HepG2 (cell line): ENCODE measurements around the gene PPCS. TPM values are rescaled to one million over a fixed set of nuclear protein-coding genes. Genes with fewer than 3 reads are reported as not detected.

Source experiments
- CREBL2 ChIP-seq: sonication (generic); formaldehyde crosslinking; IDR thresholded peaks from 2 replicates; pipeline ENCODE4 v1.8.1; 2023; ENCODE audit warnings: missing genetic modification reagents, mild to moderate bottlenecking, borderline replicate concordance
- HNRNPUL1 ChIP-seq: fragments of 200-400 bp; formaldehyde crosslinking; IDR thresholded peaks from 2 replicates; pipeline ENCODE4 v1.6.1; 2017; ENCODE audit warnings: low read depth, mild to moderate bottlenecking, low read length, moderate library complexity
- IRF9 ChIP-seq: sonication (generic); formaldehyde crosslinking; IDR thresholded peaks from 2 replicates; pipeline ENCODE4 v1.8.0; 2022; ENCODE audit warnings: missing genetic modification reagents, mild to moderate bottlenecking, borderline replicate concordance
- PRPF4 ChIP-seq: fragments of 200-400 bp; formaldehyde crosslinking; IDR thresholded peaks from 2 replicates; pipeline ENCODE4 v1.6.1; 2016; ENCODE audit warnings: low read length, low read depth; ENCODE audit not compliant: poor library complexity, severe bottlenecking
- RAD51 ChIP-seq: fragments of 450-650 bp; IDR thresholded peaks from 2 replicates; pipeline ENCODE4 v1.6.1; 2016; ENCODE audit warnings: borderline replicate concordance
- RXRB ChIP-seq: IDR thresholded peaks from 2 replicates; pipeline ENCODE4 v1.6.1; 2016; ENCODE audit warnings: borderline replicate concordance, missing genetic modification reagents, missing compliant biosample characterization
- SRSF1 ChIP-seq: fragments of 200-400 bp; formaldehyde crosslinking; optimal IDR thresholded peaks from 2 replicates; pipeline ENCODE3; 2017; ENCODE audit warnings: mild to moderate bottlenecking, low read depth, low read length, moderate library complexity
- ZIK1 ChIP-seq: sonication (generic); formaldehyde crosslinking; IDR thresholded peaks from 2 replicates; pipeline ENCODE4 v1.5.0; 2020; ENCODE audit warnings: mild to moderate bottlenecking, low read depth, missing genetic modification reagents, borderline replicate concordance
- ZNF276 ChIP-seq: sonication (generic); formaldehyde crosslinking; IDR thresholded peaks from 2 replicates; pipeline ENCODE4 v1.4.0; 2020; ENCODE audit warnings: mild to moderate bottlenecking, low read depth, missing genetic modification reagents
- ZNF597 ChIP-seq: sonication (generic); formaldehyde crosslinking; IDR thresholded peaks from 2 replicates; pipeline ENCODE4 v1.5.0; 2020; ENCODE audit warnings: missing genetic modification reagents
- ZNF615 ChIP-seq: sonication (generic); formaldehyde crosslinking; IDR thresholded peaks from 2 replicates; pipeline ENCODE4 v1.5.0; 2020; ENCODE audit warnings: mild to moderate bottlenecking, missing genetic modification reagents, borderline replicate concordance
- polyA plus RNA-seq, 8 experiments: library from polyadenylated mRNA; depleted of rRNA in 3 of 8; stranded (reverse) in 7 of 8; unstranded in 1 of 8; fragments of >200 nt; fragmentation: Illumina TruSeq in 4 of 8; extraction: Trizol in 4 of 8; gene quantifications; 2 replicates each; pipeline versions ENCODE4 v1.2.1 to v1.2.3, GENCODE V29; 2011 to 2016; ENCODE audit warnings: low read depth in 4 of 8, missing spikeins in 1 of 8, mixed read lengths in 1 of 8; ENCODE audit not compliant: insufficient read depth in 1 of 8
- total RNA-seq, 5 experiments: library from RNA; depleted of rRNA; stranded (reverse); fragments of >200 nt; fragmentation: Illumina TruSeq; extraction: Trizol; gene quantifications; 2 replicates each; pipeline ENCODE4 v1.2.3, GENCODE V29; 2016; ENCODE audit warnings: low read depth in 1 of 5
- TF ChIP-seq, protein P1 (sequence below): sonication (generic); formaldehyde crosslinking; IDR thresholded peaks from 2 replicates; pipeline ENCODE4 v1.4.0; 2020; ENCODE audit warnings: missing genetic modification reagents
- TF ChIP-seq, protein P2 (sequence below): sonication (generic); formaldehyde crosslinking; IDR thresholded peaks from 2 replicates; pipeline ENCODE4 v1.4.0; 2020; ENCODE audit warnings: missing genetic modification reagents, borderline replicate concordance
- TF ChIP-seq, protein P3 (sequence below): sonication (generic); formaldehyde crosslinking; conservative IDR thresholded peaks from 2 replicates; pipeline ENCODE4 v1.4.0; 2020; ENCODE audit warnings: missing genetic modification reagents

PPCS gene
- total and polyA plus RNA-seq, 2 of the 13 experiments (the other 11 are each of a cell fraction or from before 2014, with no cell fraction given): 13.4 to 38.9 TPM

DNA sequence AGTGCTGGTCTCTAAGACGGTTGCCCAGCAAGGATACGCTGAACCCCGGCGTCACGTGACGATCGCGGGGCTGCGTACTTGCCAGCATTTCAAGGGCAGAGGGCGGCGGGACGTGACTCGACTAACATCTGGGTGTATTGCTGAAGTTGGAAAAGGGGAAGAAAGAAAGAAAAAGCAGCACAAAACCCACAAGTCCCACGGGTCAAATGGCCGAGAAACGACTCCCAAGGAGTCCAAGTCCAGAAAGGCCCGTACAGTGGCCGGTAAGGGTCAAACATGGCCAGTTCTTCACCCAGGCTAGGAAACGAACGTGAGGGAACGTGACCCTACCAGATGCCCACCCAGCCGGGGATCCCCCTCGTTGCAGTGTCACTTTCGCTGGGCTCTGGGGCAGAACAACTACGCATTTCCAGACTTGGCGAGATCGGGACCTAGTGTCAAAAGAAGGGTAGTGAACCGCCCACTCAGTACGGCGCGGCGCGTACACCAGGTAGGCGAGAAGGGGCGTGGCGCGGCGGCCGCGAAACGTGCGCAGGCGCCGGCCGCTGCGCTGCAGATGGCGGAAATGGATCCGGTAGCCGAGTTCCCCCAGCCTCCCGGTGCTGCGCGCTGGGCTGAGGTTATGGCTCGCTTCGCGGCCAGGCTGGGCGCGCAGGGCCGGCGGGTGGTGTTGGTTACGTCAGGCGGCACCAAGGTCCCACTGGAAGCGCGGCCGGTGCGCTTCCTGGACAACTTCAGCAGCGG is at the start of gene PPCS, which contains the start of gene ZMYND12 (continued):
- TF ChIP-seq CREBL2 (no peak), ZNF615 (no peak), RAD51 (peak; percentile 89), ZNF276 (CRISPR knock-in tag) (no peak), RXRB (CRISPR knock-in tag) (no peak; the same call in 1 of the 2 replicates), PRPF4 (no peak), HNRNPUL1 (no peak), ZNF597 (CRISPR knock-in tag) (no peak), SRSF1 (peak; percentile 76), ZIK1 (CRISPR knock-in tag) (no peak), IRF9 (CRISPR knock-in tag) (no peak)
- TF ChIP-seq, protein P1, sequence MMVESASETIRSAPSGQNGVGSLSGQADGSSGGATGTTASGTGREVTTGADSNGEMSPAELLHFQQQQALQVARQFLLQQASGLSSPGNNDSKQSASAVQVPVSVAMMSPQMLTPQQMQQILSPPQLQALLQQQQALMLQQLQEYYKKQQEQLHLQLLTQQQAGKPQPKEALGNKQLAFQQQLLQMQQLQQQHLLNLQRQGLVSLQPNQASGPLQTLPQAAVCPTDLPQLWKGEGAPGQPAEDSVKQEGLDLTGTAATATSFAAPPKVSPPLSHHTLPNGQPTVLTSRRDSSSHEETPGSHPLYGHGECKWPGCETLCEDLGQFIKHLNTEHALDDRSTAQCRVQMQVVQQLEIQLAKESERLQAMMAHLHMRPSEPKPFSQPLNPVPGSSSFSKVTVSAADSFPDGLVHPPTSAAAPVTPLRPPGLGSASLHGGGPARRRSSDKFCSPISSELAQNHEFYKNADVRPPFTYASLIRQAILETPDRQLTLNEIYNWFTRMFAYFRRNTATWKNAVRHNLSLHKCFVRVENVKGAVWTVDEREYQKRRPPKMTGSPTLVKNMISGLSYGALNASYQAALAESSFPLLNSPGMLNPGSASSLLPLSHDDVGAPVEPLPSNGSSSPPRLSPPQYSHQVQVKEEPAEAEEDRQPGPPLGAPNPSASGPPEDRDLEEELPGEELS (CRISPR knock-in tag): no peak
- TF ChIP-seq, protein P2, sequence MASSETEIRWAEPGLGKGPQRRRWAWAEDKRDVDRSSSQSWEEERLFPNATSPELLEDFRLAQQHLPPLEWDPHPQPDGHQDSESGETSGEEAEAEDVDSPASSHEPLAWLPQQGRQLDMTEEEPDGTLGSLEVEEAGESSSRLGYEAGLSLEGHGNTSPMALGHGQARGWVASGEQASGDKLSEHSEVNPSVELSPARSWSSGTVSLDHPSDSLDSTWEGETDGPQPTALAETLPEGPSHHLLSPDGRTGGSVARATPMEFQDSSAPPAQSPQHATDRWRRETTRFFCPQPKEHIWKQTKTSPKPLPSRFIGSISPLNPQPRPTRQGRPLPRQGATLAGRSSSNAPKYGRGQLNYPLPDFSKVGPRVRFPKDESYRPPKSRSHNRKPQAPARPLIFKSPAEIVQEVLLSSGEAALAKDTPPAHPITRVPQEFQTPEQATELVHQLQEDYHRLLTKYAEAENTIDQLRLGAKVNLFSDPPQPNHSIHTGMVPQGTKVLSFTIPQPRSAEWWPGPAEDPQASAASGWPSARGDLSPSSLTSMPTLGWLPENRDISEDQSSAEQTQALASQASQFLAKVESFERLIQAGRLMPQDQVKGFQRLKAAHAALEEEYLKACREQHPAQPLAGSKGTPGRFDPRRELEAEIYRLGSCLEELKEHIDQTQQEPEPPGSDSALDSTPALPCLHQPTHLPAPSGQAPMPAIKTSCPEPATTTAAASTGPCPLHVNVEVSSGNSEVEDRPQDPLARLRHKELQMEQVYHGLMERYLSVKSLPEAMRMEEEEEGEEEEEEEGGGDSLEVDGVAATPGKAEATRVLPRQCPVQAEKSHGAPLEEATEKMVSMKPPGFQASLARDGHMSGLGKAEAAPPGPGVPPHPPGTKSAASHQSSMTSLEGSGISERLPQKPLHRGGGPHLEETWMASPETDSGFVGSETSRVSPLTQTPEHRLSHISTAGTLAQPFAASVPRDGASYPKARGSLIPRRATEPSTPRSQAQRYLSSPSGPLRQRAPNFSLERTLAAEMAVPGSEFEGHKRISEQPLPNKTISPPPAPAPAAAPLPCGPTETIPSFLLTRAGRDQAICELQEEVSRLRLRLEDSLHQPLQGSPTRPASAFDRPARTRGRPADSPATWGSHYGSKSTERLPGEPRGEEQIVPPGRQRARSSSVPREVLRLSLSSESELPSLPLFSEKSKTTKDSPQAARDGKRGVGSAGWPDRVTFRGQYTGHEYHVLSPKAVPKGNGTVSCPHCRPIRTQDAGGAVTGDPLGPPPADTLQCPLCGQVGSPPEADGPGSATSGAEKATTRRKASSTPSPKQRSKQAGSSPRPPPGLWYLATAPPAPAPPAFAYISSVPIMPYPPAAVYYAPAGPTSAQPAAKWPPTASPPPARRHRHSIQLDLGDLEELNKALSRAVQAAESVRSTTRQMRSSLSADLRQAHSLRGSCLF (CRISPR knock-in tag): no peak; the same call in 1 of the 2 replicates
- TF ChIP-seq, protein P3, sequence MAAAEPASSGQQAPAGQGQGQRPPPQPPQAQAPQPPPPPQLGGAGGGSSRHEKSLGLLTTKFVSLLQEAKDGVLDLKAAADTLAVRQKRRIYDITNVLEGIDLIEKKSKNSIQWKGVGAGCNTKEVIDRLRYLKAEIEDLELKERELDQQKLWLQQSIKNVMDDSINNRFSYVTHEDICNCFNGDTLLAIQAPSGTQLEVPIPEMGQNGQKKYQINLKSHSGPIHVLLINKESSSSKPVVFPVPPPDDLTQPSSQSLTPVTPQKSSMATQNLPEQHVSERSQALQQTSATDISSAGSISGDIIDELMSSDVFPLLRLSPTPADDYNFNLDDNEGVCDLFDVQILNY (CRISPR knock-in tag): peak; percentile 62; the same call in 1 of the 2 replicates
